GM21390 (cell line): ENCODE data around the gene BCL11A.

Experiments used
- ATAC-seq: cut with Tn5 transposase; IDR thresholded peaks from one replicate; pipeline ENCODE4 v1.9.1; 2021; ENCODE audit not compliant: unreplicated experiment

BCL11A gene

GRCh38 chr2:60528281-60529020 is 25.0 kb downstream of the BCL11A start:
- no peak for ATAC-seq

GRCh38 chr2:60527762-60528161 is 25.7 kb downstream of the BCL11A start:
- ATAC-seq, result no peak

GRCh38 chr2:60526623-60527022 is 26.8 kb downstream of the BCL11A start:
- no peak for ATAC-seq

- peak; percentile 44 for ATAC-seq
Measured at GRCh38 chr2:60525899-60526298, 27.6 kb downstream of the BCL11A start.

- ATAC-seq, result no peak
Measured at GRCh38 chr2:60524874-60525273, 28.6 kb downstream of the BCL11A start.

GRCh38 chr2:60523963-60524362 is 29.5 kb downstream of the BCL11A start:
- no peak for ATAC-seq

GRCh38 chr2:60522462-60522861 is 31.0 kb downstream of the BCL11A start:
- no peak for ATAC-seq

- ATAC-seq, result no peak
Measured at GRCh38 chr2:60521626-60522025, 31.8 kb downstream of the BCL11A start.

GRCh38 chr2:60520917-60521539 is 32.4 kb downstream of the BCL11A start:
- no peak for ATAC-seq

GRCh38 chr2:60520151-60520876 is 33.1 kb downstream of the BCL11A start:
- ATAC-seq, result no peak

- no peak for ATAC-seq
Measured at GRCh38 chr2:60519231-60519863, 34.1 kb downstream of the BCL11A start.

- no peak for ATAC-seq
Measured at GRCh38 chr2:60518567-60518966, 34.9 kb downstream of the BCL11A start.

- ATAC-seq, result no peak
Measured at GRCh38 chr2:60517446-60517845, 36.0 kb downstream of the BCL11A start.

- no peak for ATAC-seq
Measured at GRCh38 chr2:60516826-60517225, 36.6 kb downstream of the BCL11A start.

- peak; percentile 3 for ATAC-seq
Measured at GRCh38 chr2:60516383-60516811, 37.1 kb downstream of the BCL11A start.

GRCh38 chr2:60515721-60516226 is 37.7 kb downstream of the BCL11A start:
- ATAC-seq, result peak; percentile 83

GRCh38 chr2:60513996-60514395 is 39.5 kb downstream of the BCL11A start:
- no peak for ATAC-seq

GRCh38 chr2:60513191-60513590 is 40.3 kb downstream of the BCL11A start:
- ATAC-seq, result no peak

- no peak for ATAC-seq
Measured at GRCh38 chr2:60512641-60513040, 40.8 kb downstream of the BCL11A start.

GRCh38 chr2:60512062-60512622 is 41.3 kb downstream of the BCL11A start:
- no peak for ATAC-seq

GRCh38 chr2:60510713-60511112 is 42.7 kb downstream of the BCL11A start:
- no peak for ATAC-seq
